ENCODE measurements around the gene INPP5D. TPM values are rescaled to one million over a fixed set of nuclear protein-coding genes. Genes with fewer than 3 reads are reported as not detected.

Gene INPP5D
- total RNA-seq, 2 donors from 2014 or later: 0.66 to 3.0 TPM

DNA sequence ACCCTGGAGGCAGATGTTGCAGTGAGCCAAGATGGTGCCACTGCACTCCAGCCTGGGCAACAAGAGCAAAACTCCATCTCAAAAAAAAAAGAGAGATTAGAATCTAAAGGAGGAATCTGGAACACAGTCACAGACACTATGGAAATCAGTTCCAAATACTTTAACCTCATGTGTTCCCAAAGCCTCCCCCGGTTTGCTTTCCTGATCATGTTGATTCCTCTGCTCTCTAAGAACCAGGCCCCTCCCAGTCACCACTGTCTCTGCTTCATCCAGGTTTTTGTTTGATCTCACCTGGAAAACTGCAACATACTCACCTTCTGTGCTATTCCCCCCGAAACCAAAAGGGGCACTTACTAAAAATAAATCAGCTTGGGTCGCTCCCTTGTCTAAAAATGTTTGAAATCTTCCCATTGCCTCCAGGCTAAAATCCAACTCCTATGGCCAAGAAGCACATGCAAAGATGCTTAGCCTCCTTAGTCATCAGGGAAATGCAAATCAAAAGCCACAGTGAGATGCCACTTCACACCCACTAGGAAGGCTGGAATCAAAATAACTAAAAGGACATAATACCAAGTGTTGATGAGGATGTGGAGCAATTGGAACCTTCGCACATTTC lies 33.8 kb upstream of the INPP5D start:
- 78 to 85% methylated on average over 4 of the region's 4 CpGs for WGBS, 2 experiments (ENCODE audit: insufficient coverage in 1 of 2, insufficient read length in 1 of 2)
- H3K9me3 Mint-ChIP-seq: no peaks in the 10 kb centered on the region
- H3K4me1 ChIP-seq (ENCODE audit: control insufficient read depth, insufficient read depth, low read length): no peaks in the 10 kb centered on the region
- H3K9ac ChIP-seq (ENCODE audit: extremely low read depth, low read length, poor library complexity, severe bottlenecking): no peak overlapping the region
- H3K27me3 Mint-ChIP-seq (ENCODE audit: insufficient read depth): no peaks in the 10 kb centered on the region
- no peaks in the 10 kb centered on the region for H3K36me3 Mint-ChIP-seq (ENCODE audit: low read depth)
- DNase-seq: no peak
- TF ChIP-seq, protein P1, sequence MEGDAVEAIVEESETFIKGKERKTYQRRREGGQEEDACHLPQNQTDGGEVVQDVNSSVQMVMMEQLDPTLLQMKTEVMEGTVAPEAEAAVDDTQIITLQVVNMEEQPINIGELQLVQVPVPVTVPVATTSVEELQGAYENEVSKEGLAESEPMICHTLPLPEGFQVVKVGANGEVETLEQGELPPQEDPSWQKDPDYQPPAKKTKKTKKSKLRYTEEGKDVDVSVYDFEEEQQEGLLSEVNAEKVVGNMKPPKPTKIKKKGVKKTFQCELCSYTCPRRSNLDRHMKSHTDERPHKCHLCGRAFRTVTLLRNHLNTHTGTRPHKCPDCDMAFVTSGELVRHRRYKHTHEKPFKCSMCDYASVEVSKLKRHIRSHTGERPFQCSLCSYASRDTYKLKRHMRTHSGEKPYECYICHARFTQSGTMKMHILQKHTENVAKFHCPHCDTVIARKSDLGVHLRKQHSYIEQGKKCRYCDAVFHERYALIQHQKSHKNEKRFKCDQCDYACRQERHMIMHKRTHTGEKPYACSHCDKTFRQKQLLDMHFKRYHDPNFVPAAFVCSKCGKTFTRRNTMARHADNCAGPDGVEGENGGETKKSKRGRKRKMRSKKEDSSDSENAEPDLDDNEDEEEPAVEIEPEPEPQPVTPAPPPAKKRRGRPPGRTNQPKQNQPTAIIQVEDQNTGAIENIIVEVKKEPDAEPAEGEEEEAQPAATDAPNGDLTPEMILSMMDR (conservative IDR thresholded peaks at IDR 0.05): no peak
- H3K27ac Mint-ChIP-seq: no peak overlapping the region
- H3K9me3 ChIP-seq (ENCODE audit: control insufficient read depth, low read length): no peaks in the 10 kb centered on the region
- H3K36me3 ChIP-seq (ENCODE audit: control insufficient read depth, insufficient read depth, low read length): no peaks in the 10 kb centered on the region
- no peak overlapping the region for H3K4me3 Mint-ChIP-seq
- no peaks in the 10 kb centered on the region for H3K27me3 ChIP-seq (ENCODE audit: control insufficient read depth, insufficient read depth, low read length, poor library complexity, severe bottlenecking)
- H3K4me3 ChIP-seq (ENCODE audit: low read length): no peak overlapping the region
- no peak overlapping the region for H3K27ac ChIP-seq (ENCODE audit: low read depth, low read length)
- peaks cover 3% of the 10 kb centered on the region for H3K4me1 Mint-ChIP-seq

DNA sequence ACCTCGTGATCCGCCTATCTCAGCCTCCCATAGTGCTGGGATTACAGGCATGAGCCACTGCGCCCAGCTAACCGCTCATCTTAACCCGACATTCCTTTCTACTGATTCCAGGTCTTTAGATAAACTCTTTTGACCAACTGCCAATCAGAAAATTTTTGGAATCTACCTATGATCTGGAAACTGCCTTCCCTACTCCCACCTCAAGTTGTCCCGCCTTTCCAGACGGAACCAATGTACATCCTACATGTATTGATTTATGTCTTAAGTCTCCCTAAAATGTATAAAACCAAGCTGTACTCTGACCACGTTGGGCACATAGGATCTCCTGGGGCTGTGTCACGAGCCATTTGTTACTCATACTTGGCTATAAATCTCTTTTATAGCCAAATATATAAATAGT lies 30.8 kb upstream of the INPP5D start:
- H3K4me1 ChIP-seq (ENCODE audit: control insufficient read depth, insufficient read depth, low read length): no peaks in the 10 kb centered on the region
- H3K9me3 ChIP-seq (ENCODE audit: control insufficient read depth, low read length): no peaks in the 10 kb centered on the region
- H3K27ac Mint-ChIP-seq: no peak overlapping the region
- no peaks in the 10 kb centered on the region for H3K9me3 Mint-ChIP-seq
- no peak overlapping the region for H3K4me3 Mint-ChIP-seq
- no peaks in the 10 kb centered on the region for H3K36me3 ChIP-seq (ENCODE audit: control insufficient read depth, insufficient read depth, low read length)
- peaks cover 3% of the 10 kb centered on the region for H3K4me1 Mint-ChIP-seq
- no peaks in the 10 kb centered on the region for H3K27me3 ChIP-seq (ENCODE audit: control insufficient read depth, insufficient read depth, low read length, poor library complexity, severe bottlenecking)
- H3K9ac ChIP-seq (ENCODE audit: extremely low read depth, low read length, poor library complexity, severe bottlenecking): no peak overlapping the region
- DNase-seq: no peak
- no peaks in the 10 kb centered on the region for H3K27me3 Mint-ChIP-seq (ENCODE audit: insufficient read depth)
- TF ChIP-seq, protein P1 (conservative IDR thresholded peaks at IDR 0.05): no peak
- WGBS, 2 experiments (ENCODE audit: insufficient coverage in 1 of 2, insufficient read length in 1 of 2): 92 to 98% methylated on average over 7 to 9 of the region's 9 CpGs
- no peaks in the 10 kb centered on the region for H3K36me3 Mint-ChIP-seq (ENCODE audit: low read depth)
- H3K27ac ChIP-seq (ENCODE audit: low read depth, low read length): no peak overlapping the region
- H3K4me3 ChIP-seq (ENCODE audit: low read length): no peak overlapping the region

DNA sequence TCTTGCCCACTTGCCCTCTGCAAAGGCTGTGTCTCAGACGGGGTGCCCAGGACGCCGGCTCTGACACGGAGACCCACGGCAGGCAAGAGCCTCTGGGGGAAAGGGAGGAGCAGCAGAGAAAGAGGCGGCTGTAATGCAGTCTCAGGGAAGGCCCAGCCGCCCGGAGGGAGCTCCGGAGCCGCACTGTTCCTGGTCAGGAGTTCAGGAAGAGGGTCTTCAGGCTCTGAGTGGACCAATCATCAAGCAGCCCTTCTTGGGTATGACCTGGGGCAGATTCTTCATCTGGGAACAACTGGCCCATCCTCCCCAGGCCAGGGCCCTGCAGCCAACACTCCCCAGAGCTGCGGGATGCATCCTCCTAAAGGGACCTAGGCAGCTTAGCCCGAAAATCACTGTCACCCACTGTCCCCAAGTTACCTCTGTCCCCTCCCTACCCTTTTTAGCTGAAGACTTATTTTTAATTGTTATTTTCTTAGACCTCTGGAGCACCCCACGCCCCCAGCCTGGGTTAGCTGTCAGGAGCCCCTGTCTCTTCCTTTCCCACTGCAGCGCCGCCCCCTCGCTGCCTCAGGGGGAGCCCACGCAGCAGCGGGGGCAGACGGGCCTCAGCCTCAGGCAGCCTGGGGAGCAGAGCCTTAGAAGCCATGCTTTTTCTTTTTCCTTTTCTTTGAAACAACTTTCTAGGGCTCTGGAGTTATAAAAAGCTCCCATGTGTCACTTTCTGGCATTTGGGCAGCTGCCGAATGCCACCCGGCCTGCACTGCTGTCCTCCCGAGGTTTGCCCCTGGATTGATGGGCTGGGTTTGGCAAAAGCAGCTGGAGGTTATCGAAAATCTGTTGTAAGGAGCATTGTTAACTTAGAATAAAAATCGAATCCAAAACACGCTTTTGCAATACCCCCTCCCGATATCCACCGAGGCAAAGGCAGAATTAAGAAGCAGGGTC lies 28.3 kb upstream of the INPP5D start:
- H3K4me1 ChIP-seq (ENCODE audit: control insufficient read depth, insufficient read depth, low read length): no peaks in the 10 kb centered on the region
- no peaks in the 10 kb centered on the region for H3K9me3 Mint-ChIP-seq
- WGBS, 2 experiments (ENCODE audit: insufficient coverage in 1 of 2, insufficient read length in 1 of 2): 85 to 91% methylated on average over 11 to 27 of the region's 27 CpGs
- no peak overlapping the region for H3K9ac ChIP-seq (ENCODE audit: extremely low read depth, low read length, poor library complexity, severe bottlenecking)
- no peaks in the 10 kb centered on the region for H3K9me3 ChIP-seq (ENCODE audit: control insufficient read depth, low read length)
- H3K36me3 ChIP-seq (ENCODE audit: control insufficient read depth, insufficient read depth, low read length): no peaks in the 10 kb centered on the region
- no peak overlapping the region for H3K27ac ChIP-seq (ENCODE audit: low read depth, low read length)
- no peaks in the 10 kb centered on the region for H3K36me3 Mint-ChIP-seq (ENCODE audit: low read depth)
- H3K4me3 ChIP-seq (ENCODE audit: low read length): no peak overlapping the region
- no peak overlapping the region for H3K4me3 Mint-ChIP-seq
- H3K4me1 Mint-ChIP-seq: no peaks in the 10 kb centered on the region
- H3K27me3 ChIP-seq (ENCODE audit: control insufficient read depth, insufficient read depth, low read length, poor library complexity, severe bottlenecking): no peaks in the 10 kb centered on the region
- DNase-seq: no peak
- TF ChIP-seq, protein P1 (conservative IDR thresholded peaks at IDR 0.05): peak; percentile 22
- no peak overlapping the region for H3K27ac Mint-ChIP-seq
- H3K27me3 Mint-ChIP-seq (ENCODE audit: insufficient read depth): peaks cover 2% of the 10 kb centered on the region
